GM19025 (cell line): ENCODE data around the gene DTD1.

Source experiments
- ATAC-seq: cut with Tn5 transposase; IDR thresholded peaks from one replicate; pipeline ENCODE4 v1.9.1; 2021; ENCODE audit warnings: mild to moderate bottlenecking, low read depth, moderate library complexity; ENCODE audit not compliant: unreplicated experiment

The DTD1 gene

GRCh38 chr20:18614244-18614643 is 26.4 kb downstream of the DTD1 start:
- no peak for ATAC-seq

GRCh38 chr20:18615020-18615650 is 27.3 kb downstream of the DTD1 start:
- ATAC-seq, result no peak

- no peak for ATAC-seq
Measured at GRCh38 chr20:18621004-18621403, 33.1 kb downstream of the DTD1 start.

GRCh38 chr20:18623156-18623910 is 35.5 kb downstream of the DTD1 start:
- no peak for ATAC-seq

- ATAC-seq, result no peak
Measured at GRCh38 chr20:18624948-18625347, 37.1 kb downstream of the DTD1 start.

GRCh38 chr20:18625907-18626655 is 38.2 kb downstream of the DTD1 start:
- no peak for ATAC-seq

GRCh38 chr20:18628330-18628920 is 40.6 kb downstream of the DTD1 start:
- no peak for ATAC-seq

GRCh38 chr20:18632196-18632789 is 44.4 kb downstream of the DTD1 start:
- ATAC-seq, result peak; percentile 90

- ATAC-seq, result no peak
Measured at GRCh38 chr20:18633411-18633810, 45.6 kb downstream of the DTD1 start.

- ATAC-seq, result no peak
Measured at GRCh38 chr20:18634501-18634900, 46.6 kb downstream of the DTD1 start.

GRCh38 chr20:18635380-18635779 is 47.5 kb downstream of the DTD1 start:
- ATAC-seq, result no peak

GRCh38 chr20:18637224-18637623 is 49.4 kb downstream of the DTD1 start:
- no peak for ATAC-seq

GRCh38 chr20:18638768-18639167 is 50.9 kb downstream of the DTD1 start:
- ATAC-seq, result no peak

- ATAC-seq, result no peak
Measured at GRCh38 chr20:18639501-18639979, 51.7 kb downstream of the DTD1 start.

- no peak for ATAC-seq
Measured at GRCh38 chr20:18645196-18645745, 57.4 kb downstream of the DTD1 start.

- ATAC-seq, result no peak
Measured at GRCh38 chr20:18645851-18646250, 58.0 kb downstream of the DTD1 start.

GRCh38 chr20:18647777-18648176 is 59.9 kb downstream of the DTD1 start:
- no peak for ATAC-seq

- no peak for ATAC-seq
Measured at GRCh38 chr20:18650224-18650623, 62.4 kb downstream of the DTD1 start.

GRCh38 chr20:18653736-18654447 is 66.0 kb downstream of the DTD1 start:
- no peak for ATAC-seq

- no peak for ATAC-seq
Measured at GRCh38 chr20:18654448-18654773, 66.6 kb downstream of the DTD1 start.
